ENCODE results near the gene EID2.

DNA sequence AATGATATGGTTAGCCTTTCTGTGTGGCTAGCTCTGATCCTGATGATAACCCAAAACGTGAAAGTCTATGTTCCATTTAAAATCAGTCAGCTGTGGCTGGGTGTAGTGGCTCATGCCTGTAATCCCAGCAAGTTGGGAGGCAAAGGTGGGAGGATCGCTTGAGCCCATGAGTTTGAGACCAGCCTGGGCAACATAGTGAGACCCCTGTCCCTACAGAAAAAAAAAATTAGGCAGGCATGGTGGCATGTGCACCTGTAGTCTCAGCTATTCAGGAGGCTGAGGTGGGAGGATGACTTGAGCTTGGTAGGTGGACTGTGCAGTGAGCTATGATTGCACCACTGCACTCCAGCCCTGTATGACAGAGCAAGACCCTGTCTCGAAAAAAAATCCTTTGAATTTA, 6.2 kb downstream of the EID2 start:
- TF ChIP-seq, protein P1, sequence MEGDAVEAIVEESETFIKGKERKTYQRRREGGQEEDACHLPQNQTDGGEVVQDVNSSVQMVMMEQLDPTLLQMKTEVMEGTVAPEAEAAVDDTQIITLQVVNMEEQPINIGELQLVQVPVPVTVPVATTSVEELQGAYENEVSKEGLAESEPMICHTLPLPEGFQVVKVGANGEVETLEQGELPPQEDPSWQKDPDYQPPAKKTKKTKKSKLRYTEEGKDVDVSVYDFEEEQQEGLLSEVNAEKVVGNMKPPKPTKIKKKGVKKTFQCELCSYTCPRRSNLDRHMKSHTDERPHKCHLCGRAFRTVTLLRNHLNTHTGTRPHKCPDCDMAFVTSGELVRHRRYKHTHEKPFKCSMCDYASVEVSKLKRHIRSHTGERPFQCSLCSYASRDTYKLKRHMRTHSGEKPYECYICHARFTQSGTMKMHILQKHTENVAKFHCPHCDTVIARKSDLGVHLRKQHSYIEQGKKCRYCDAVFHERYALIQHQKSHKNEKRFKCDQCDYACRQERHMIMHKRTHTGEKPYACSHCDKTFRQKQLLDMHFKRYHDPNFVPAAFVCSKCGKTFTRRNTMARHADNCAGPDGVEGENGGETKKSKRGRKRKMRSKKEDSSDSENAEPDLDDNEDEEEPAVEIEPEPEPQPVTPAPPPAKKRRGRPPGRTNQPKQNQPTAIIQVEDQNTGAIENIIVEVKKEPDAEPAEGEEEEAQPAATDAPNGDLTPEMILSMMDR (IDR thresholded peaks at IDR 0.05): no peak
- no peak for TF ChIP-seq POLR2A (IDR thresholded peaks at IDR 0.05)
